Measurements from ENCODE around the gene HCK. TPM values are rescaled to one million over a fixed set of nuclear protein-coding genes. Genes with fewer than 3 reads are reported as not detected.

HCK gene
- total RNA-seq, 1 donor from 2014 or later, result 99.9 TPM

DNA sequence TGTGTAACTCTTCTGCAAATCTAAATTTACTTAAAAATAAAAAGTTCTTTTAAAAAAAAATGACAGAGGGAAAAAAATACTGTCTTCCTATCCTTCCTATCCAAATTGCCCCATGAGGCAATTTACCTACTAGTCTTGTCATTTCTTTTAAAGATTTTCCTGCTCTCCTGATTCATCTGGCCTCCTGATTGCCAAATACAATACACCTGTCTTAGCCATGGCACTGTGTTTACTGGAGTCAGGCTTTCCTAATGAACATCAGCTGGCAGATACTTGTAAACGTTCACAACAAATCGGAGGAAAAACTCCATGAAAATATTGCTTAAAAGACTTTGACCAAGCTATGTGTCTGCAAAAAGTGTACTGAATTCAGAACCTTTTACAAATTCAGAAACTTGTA lies 78.9 kb downstream of the HCK start:
- intact Hi-C loops (cut with DNase I), result no loop called here
- no peaks in the 10 kb centered on the region for H3K4me1 ChIP-seq

DNA sequence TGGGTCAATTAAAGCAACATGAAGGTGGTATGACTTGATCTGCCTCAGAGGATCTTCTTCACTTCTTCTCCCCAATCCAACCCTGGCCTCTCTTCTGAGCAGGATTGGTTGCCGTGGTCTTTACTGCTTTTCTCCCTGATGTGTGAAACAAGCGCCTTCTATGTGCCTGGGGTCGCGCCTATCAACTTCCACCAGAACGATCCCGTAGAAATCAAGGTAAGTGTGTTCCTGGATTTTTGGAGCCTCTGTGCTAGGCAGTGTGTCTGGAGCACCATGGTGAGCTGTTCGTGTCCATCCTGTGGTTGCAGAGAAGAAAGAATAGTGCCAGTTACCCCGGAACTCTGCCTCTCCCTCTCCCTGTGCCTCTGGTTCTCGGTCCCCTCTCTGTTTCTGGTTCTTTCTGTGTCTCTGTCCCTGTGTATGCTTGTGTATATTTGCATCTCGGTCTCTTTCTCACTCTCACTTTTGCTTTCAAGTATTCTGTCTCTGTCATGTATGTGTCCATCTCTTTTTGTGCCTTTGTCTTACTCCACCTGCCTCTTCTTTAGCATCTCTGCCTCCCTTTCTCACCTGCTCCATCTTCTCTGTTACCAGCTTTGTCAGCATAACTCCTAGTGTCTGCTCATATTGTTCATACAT lies 81.0 kb downstream of the HCK start:
- no peaks in the 10 kb centered on the region for H3K4me1 ChIP-seq
- no peaks in the 10 kb centered on the region for H3K27me3 ChIP-seq (ENCODE audit: low read depth)
- DNase-seq (no peak), ATAC-seq (no peak)
- no peak overlapping the region for H3K4me3 ChIP-seq
- intact Hi-C loops (cut with DNase I), result no loop called here
- no peak overlapping the region for H3K27ac ChIP-seq
- H3K9me3 ChIP-seq, result no peaks in the 10 kb centered on the region
- H3K36me3 ChIP-seq, result peaks cover 40% of the 10 kb centered on the region
- TF ChIP-seq CTCF (IDR thresholded peaks at IDR 0.05), result no peak

More for the DNA sequence above, 78.9 kb downstream of the HCK start:
- no peak overlapping the region for H3K27ac ChIP-seq
- peaks cover 19% of the 10 kb centered on the region for H3K36me3 ChIP-seq
- DNase-seq, result no peak
- H3K4me3 ChIP-seq, result no peak overlapping the region
- ATAC-seq, result no peak
- no peaks in the 10 kb centered on the region for H3K27me3 ChIP-seq (ENCODE audit: low read depth)
- no peak for TF ChIP-seq CTCF (IDR thresholded peaks at IDR 0.05)
- H3K9me3 ChIP-seq, result no peaks in the 10 kb centered on the region

DNA sequence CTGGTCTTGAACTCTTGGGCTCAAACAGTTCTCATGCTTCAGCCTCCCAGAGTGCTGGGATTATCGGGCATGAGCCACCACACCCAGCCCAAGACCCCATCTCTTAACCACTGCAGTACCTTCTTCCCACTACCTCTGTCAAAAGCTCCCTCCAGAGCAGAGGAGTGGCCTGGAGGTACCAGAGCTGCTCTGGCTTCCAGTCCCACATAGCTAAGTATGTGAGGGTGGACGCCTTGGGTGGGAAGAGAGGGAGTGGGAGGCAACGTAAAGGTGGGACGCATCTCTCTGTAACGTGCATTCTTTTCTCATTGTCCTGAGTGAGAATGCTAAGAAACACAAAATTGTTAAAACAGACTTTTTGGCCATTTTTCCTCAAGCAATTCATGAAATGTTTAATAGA lies 82.0 kb downstream of the HCK start:
- Histone ChIP-seq H3K27me3 (ENCODE audit: low read depth) (no peaks in the 10 kb centered on the region), H3K9me3 (no peaks in the 10 kb centered on the region), H3K36me3 (peaks cover 50% of the 10 kb centered on the region), H3K4me1 (no peaks in the 10 kb centered on the region), H3K4me3 (no peak overlapping the region), H3K27ac (no peak overlapping the region)
- no peak for TF ChIP-seq CTCF (IDR thresholded peaks at IDR 0.05)
- no peak for DNase-seq
- no peak for ATAC-seq
- intact Hi-C loops (cut with DNase I), result no loop called here

GRCh38 chr20:32135983-32136515 lies 84.0 kb downstream of the HCK start:
- DNase-seq (no peak), ATAC-seq (no peak)
- no peaks in the 10 kb centered on the region for H3K27me3 ChIP-seq (ENCODE audit: low read depth)
- intact Hi-C loops (cut with DNase I), result no loop called here
- H3K36me3 ChIP-seq, result peaks cover 69% of the 10 kb centered on the region
- no peak for TF ChIP-seq CTCF (IDR thresholded peaks at IDR 0.05)
- H3K9me3 ChIP-seq, result no peaks in the 10 kb centered on the region
- no peak overlapping the region for H3K4me3 ChIP-seq
- no peaks in the 10 kb centered on the region for H3K4me1 ChIP-seq
- H3K27ac ChIP-seq, result no peak overlapping the region

DNA sequence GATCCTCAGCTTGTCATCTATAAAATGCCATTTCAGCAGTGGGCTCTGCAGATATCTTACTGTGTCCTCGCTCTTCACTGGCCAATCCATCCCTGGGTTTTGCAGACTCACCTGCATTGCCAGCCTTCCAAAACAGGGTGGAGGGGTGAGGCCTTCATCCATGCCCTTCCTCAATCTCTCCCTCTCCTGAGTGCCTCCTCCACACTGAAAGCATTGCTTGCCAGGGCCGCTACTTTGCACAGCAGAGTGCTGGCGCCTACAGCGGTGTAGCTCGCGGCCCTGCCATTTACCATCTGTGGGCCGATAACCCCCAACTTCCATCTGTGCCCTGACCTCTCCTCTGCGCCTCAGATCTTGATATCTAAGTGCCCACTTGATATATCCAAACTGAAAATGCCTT lies 86.9 kb downstream of the HCK start:
- intact Hi-C loops (cut with DNase I), result no loop called here
- no peak for ATAC-seq
- TF ChIP-seq CTCF (IDR thresholded peaks at IDR 0.05), result no peak
- Histone ChIP-seq H3K9me3 (no peaks in the 10 kb centered on the region), H3K4me3 (no peak overlapping the region), H3K27ac (no peak overlapping the region), H3K4me1 (no peaks in the 10 kb centered on the region), H3K27me3 (ENCODE audit: low read depth) (no peaks in the 10 kb centered on the region), H3K36me3 (peaks cover 88% of the 10 kb centered on the region)
- no peak for DNase-seq
